AG04449 (cell line): Measurements from ENCODE around the gene KRT16.

Experiments
- CTCF ChIA-PET: fragments of 350-600 bp; formaldehyde crosslinking; extraction: SDS; loops from one replicate; lab custom pipeline; 2021; ENCODE audit warnings: antibody characterized with exemption; lab: Yijun Ruan, JAX
- POLR2A ChIA-PET: fragments of 400-600, 350-600 bp; formaldehyde crosslinking; extraction: SDS; loops from one replicate; lab custom pipeline; 2020; ENCODE audit warnings: antibody characterized with exemption, inconsistent platforms; lab: Yijun Ruan, JAX
- DNase-seq: peaks from one replicate; pipeline ENCODE4 v3.0.0-alpha.2; 2010; ENCODE audit warnings: low read depth, low spot score
- H3K4me3 ChIP-seq: 2 replicates; pipeline ENCODE4 v1.5.1; 2011; ENCODE audit warnings: low read depth, mild to moderate bottlenecking, control low read depth, low read length
- TF ChIP-seq, protein P1 (sequence below): IDR thresholded peaks from one replicate; pipeline ENCODE4 v1.5.1; 2011; ENCODE audit warnings: mild to moderate bottlenecking, moderate library complexity, low read length, control low read depth, inconsistent platforms; ENCODE audit not compliant: insufficient read depth; ENCODE audit errors: missing control alignments

KRT16 gene

DNA sequence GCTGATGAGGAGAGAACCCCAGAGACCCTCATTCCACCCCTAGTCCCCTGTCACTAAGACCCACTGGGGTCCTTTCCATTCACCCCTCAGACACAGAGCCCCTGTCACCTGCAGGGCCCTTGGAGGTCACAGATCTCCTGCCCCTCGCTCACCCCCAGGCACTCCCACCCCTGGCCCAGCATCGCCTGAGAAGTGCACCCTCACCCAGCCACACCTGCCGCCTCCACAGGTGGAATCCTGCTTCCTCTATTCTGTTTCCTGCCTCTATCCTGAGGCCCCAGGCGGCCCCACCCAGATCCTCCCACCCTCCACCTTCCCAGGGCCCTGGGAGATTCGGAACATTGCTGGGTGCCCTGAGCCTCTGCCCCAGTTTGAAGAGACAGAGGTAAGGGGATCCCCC, 25.6 kb upstream of the KRT16 start:
- H3K4me3 ChIP-seq: no peak overlapping the region
- CTCF ChIA-PET: no interaction called here

GRCh38 chr17:41636652-41637051, 24.1 kb upstream of the KRT16 start:
- DNase-seq: no peak
- TF ChIP-seq, protein P1, sequence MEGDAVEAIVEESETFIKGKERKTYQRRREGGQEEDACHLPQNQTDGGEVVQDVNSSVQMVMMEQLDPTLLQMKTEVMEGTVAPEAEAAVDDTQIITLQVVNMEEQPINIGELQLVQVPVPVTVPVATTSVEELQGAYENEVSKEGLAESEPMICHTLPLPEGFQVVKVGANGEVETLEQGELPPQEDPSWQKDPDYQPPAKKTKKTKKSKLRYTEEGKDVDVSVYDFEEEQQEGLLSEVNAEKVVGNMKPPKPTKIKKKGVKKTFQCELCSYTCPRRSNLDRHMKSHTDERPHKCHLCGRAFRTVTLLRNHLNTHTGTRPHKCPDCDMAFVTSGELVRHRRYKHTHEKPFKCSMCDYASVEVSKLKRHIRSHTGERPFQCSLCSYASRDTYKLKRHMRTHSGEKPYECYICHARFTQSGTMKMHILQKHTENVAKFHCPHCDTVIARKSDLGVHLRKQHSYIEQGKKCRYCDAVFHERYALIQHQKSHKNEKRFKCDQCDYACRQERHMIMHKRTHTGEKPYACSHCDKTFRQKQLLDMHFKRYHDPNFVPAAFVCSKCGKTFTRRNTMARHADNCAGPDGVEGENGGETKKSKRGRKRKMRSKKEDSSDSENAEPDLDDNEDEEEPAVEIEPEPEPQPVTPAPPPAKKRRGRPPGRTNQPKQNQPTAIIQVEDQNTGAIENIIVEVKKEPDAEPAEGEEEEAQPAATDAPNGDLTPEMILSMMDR: no peak
- POLR2A ChIA-PET: no interaction called here
- H3K4me3 ChIP-seq: no peak overlapping the region
- CTCF ChIA-PET: interaction anchor here (1.7 to 4.6 kb wide), 3 partner anchors 11 to 88 kb away, joined by 4 to 60 read pairs (median 19); no protein-coding TSS in a partner anchor

More for the DNA sequence above, 25.6 kb upstream of the KRT16 start:
- DNase-seq: no peak
- TF ChIP-seq, protein P1: no peak
- POLR2A ChIA-PET: no interaction called here

GRCh38 chr17:41635121-41636097, 22.8 kb upstream of the KRT16 start:
- no peak overlapping the region for H3K4me3 ChIP-seq
- DNase-seq: no peak
- CTCF ChIA-PET: interaction anchor here (1.0 to 4.6 kb wide), 5 partner anchors 12 to 86 kb away, joined by 3 to 60 read pairs (median 7); no protein-coding TSS in a partner anchor
- POLR2A ChIA-PET: interaction anchor here (0.6 kb wide), 1 partner anchor 75 kb away, joined by 4 read pairs; no protein-coding TSS in a partner anchor
- TF ChIP-seq, protein P1: no peak

- DNase-seq: no peak
- ChIA-PET CTCF (interaction anchor here (1.0 to 4.6 kb wide), 5 partner anchors 13 to 86 kb away, joined by 3 to 60 read pairs (median 7); no protein-coding TSS in a partner anchor), POLR2A (no interaction called here)
- TF ChIP-seq, protein P1: no peak
- no peak overlapping the region for H3K4me3 ChIP-seq
These were observed 22.1 kb upstream of the KRT16 start for GRCh38 chr17:41634639-41635038.

GRCh38 chr17:41633556-41634199, 21.1 kb upstream of the KRT16 start:
- H3K4me3 ChIP-seq: no peak overlapping the region
- TF ChIP-seq, protein P1: no peak
- CTCF ChIA-PET: interaction anchor here (4.6 kb wide), 1 partner anchor 14 kb away, joined by 60 read pairs; no protein-coding TSS in a partner anchor
- DNase-seq: no peak
- POLR2A ChIA-PET: no interaction called here

DNA sequence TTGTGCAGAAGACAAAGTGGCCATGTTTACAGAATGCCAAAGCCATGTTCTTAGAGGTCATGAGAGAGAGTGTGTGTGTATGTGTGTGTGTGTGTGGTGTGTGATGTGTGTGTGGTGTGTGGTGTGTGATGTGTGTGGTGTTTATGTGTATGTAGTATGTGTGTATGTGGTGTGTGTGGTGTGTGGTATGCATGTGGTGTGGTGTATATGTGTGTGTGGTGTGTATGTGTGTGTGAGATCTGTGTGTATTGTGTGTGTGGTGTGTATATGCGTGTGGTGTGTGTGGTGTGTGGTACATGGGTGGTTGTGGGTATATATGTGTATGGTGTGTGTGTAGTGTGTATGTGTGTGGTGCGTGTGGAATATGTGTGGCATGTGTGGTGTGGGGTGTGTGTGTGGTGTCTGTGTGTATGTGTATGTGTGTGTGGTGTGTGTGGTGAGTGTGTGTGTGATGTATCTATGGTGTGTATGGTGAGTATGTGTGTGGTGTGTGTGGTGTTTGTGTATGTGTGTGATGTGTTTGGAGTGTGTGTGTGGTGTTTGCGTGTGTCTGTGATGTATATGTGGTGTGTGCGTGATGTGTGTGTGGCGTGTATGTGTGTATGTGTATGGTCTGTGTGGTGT, 20.0 kb upstream of the KRT16 start:
- ChIA-PET CTCF (no interaction called here), POLR2A (no interaction called here)
- H3K4me3 ChIP-seq: no peak overlapping the region
- no peak for DNase-seq
- TF ChIP-seq, protein P1: no peak
